GM21737 (cell line): ENCODE results near the gene SLAMF9.
A peak's percentile ranks its signal among the peaks of the same experiment; 100 is the strongest.
"Not testable (repeated sequence)": the region's sequence is repeated elsewhere in the genome, so short reads cannot be mapped to it uniquely, and the experiment has no call there.

ENCODE experiments used
- ATAC-seq: cut with Tn5 transposase; IDR thresholded peaks from one replicate; pipeline ENCODE4 v1.9.1; 2021; ENCODE audit warnings: mild to moderate bottlenecking, moderate library complexity; ENCODE audit not compliant: unreplicated experiment

SLAMF9 gene

GRCh38 chr1:159922511-159923202 is 31.4 kb downstream of the SLAMF9 start:
- no peak for ATAC-seq

- no peak for ATAC-seq
Measured at GRCh38 chr1:159921700-159922504, 32.1 kb downstream of the SLAMF9 start.

DNA sequence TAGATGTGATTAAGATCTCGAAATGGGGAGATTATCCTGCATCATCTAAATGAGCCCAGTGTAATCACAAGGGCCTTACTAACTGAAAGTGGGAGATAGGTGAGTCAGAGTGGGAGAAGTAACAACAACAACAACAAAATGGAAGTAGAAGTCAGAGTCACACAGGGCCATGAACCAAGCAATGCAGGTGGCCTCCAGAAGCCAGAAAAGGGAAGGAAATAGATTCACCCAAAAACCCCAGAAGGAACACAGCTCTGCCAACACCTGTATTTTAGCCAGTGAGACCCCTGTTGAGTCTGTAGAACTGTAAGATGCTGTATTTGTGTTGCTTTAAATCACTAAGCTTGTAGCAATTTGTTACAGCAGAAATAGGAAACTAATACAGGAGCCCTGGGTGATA is 32.8 kb downstream of the SLAMF9 start:
- ATAC-seq = peak; percentile 19

DNA sequence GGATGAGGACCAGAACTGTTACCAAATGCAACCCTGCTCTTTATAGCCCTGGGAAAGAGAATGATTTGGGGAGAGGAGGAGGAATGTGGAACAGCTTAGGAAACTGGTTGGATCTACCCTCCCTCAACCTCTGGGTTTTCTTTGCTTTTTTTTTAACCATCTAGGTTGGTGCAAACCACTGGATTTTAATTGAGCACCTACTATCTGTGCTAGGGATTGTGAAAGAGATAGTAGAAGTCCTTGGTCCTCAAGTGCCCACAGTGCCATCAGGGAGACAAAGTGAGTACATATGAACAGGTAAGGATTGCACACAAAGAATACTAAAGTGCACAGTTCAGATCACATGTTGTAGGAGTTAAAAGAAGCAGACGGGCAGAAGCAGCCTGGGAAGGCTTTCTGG is 33.4 kb downstream of the SLAMF9 start:
- no peak for ATAC-seq

- ATAC-seq = no peak
Measured at GRCh38 chr1:159920202-159920601, 33.8 kb downstream of the SLAMF9 start.

DNA sequence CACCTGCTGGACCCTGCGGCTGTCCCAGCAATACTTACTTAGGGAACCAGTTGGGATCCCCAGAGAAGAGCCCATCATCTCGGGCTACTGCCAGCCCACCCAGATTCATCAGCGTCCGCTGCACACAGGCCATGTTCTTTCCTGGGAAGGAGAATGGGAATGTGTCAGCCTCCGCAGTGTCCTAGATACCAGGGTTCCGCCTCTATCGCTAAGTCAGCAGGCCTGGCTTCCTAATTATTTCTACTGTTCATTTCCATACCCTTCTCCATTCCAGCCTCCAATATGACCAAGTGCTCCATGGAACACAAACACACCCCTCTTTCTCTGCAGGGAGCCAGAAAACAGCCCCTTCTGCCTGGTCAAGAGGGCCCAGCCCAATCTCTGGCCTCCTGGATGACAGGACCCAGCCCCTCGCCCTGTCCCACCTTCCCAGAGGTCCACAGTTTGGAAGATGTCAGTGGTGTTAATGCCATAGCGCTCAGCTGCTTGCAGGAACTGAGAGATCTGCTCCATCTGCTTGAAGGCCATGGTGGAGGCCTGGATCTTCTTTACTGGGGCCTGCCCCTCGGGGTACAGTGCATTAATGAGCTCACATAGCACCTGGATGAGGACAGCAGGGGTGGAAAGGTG is 34.7 kb downstream of the SLAMF9 start:
- ATAC-seq = no peak

- no peak for ATAC-seq
Measured at GRCh38 chr1:159918352-159919200, 35.5 kb downstream of the SLAMF9 start.

- no peak for ATAC-seq
Measured at GRCh38 chr1:159917533-159918351, 36.3 kb downstream of the SLAMF9 start.

- ATAC-seq = no peak
Measured at GRCh38 chr1:159916242-159917051, 37.6 kb downstream of the SLAMF9 start.

- ATAC-seq = no peak
Measured at GRCh38 chr1:159915571-159916241, 38.3 kb downstream of the SLAMF9 start.

GRCh38 chr1:159914252-159915018 is 39.6 kb downstream of the SLAMF9 start:
- no peak for ATAC-seq

- no peak for ATAC-seq
Measured at GRCh38 chr1:159913451-159914192, 40.4 kb downstream of the SLAMF9 start.

DNA sequence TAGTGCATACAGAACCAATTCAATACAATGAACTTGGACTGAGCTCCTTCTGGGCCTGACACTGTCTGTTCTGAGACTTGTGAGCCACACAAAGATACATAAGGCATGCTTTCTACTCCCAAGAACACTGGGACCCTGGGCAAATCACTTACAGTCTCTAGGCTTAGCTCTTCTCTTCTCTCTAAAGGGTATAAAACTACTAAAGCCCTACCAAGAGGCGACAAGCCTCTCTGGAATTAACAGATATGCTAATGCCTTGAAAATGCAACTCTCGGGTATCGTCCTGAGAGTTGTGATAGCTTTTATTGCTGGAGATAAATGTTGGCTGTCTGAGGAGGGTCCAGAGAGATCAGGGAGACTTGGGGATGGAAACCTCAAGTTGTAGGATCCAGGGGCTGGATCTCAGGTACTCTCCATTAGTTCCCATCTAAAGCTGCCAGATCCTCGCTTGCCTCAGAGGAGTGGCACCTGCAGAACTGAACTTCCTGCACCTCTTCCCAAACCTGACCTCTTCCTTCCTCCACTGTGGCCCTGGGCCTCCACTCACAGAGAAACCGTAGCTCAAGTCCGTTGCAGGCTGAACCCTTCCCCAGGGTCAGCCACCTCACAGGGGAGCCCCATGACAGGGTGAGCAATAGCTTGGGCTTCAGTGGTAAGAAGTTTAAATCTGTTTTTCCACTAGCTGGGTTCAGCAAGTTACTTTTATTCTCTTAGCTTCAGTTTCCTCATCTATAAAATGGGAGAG is 42.5 kb downstream of the SLAMF9 start:
- ATAC-seq = no peak

- ATAC-seq = no peak
Measured at GRCh38 chr1:159908031-159908940, 45.8 kb downstream of the SLAMF9 start.

GRCh38 chr1:159906960-159907359 is 47.1 kb downstream of the SLAMF9 start:
- no peak for ATAC-seq

DNA sequence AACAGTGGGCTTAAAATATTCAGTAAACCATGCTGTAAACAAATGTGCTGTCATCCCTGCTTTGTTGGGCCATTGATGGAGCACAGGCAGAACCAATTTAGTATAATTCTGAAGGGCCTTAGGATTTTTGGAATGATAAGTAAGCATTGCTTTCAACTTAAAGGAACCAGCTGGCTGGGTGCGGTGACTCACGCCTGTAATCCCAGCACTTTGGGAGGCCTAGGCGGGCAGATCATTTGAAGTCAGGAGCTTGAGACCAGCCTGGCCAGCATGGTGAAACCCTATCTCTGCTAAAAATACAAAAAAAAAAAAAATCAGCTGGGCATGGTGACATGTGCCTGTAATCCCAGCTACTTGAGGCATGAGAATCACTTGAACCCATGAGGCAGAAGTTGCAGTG is 50.0 kb downstream of the SLAMF9 start:
- not testable (repeated sequence) for ATAC-seq
